Stimulated activated CD8-positive, alpha-beta memory T cell treated with anti-CD3 and anti-CD28 coated beads, Interleukin-7, amount 100 ng/mL, for 4 hours (primary cell): ENCODE measurements around the gene ALDH1L1.
"Not testable (repeated sequence)": the region's sequence is repeated elsewhere in the genome, so short reads cannot be mapped to it uniquely, and the experiment has no call there.

Source experiments
- DNase-seq, 2 donors: peaks; one replicate each; pipeline ENCODE4 v3.0.0-alpha.2; 2020; ENCODE audit warnings: low read depth in 2 of 2

The ALDH1L1 gene

DNA sequence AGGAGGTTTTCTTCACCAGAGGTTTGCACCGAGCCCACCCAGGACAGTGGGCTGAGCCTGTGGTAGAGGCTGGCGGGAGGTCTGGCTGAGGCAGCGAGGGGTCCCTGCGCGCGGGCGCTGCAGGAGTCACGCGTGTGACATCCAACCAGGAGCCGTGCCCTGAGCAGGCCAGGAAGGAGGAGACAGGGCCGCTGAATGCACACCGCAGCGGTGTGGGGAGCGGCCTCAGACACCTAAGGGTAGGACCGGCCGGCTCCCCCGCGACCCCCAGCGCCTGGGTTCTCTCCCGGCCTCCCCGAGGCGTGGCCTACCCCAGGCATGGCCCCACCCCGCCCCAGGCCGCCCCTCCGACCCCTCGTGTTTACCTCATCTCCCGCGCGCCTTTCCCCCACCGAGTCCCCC is 96.9 kb downstream of the ALDH1L1 start:
- no peak for DNase-seq

DNA sequence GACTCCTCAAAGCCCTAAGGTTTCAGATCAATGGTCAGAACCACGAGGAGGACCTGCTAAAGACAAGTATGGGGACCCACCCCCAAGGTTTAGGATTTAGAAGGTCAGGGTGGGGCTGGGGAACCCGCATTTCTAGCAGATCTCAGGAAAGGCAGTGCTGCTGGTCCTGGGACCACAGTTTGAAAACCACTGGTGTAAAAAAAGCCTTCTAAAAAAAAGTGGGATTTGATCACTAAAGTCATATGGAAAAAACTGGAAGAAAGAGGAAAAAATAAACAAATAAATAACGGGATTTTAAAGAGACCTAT is 97.3 kb downstream of the ALDH1L1 start:
- DNase-seq, result no peak

DNA sequence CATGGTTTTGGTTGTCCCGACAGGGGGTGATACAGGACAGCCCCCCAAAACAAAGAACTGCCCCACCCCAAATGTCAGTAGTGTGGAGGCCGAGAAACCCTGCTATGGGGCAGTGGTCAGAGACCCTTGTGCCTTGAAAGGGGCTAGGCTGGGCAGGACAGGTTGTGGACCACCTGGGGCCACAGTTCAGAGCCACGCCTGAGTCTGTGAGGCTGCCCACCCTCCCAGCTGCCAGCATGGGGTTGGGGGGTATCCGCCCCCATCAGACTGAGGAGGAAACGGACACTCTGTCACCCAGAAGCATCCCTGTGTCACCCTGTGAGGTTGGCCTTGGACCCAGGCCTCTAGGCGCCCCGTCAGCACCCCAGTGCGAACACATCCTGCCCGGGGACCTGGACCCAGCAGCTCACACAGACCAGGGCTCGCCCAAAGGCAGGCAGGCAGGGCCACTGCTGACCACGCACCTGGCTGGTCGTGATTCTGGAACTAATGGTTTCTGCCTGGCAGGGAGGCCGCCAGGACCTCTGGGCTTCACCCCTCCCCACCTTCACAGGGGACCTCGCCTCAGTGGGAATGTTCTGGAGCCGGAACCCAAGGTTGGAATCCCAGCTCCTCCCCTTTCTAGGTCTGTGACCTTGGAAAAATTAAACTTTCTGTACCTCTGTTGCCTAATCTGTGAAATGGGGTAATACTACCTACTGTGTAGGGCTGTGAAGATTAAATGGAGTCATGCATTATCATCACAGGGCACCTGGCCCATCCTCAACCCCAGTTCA is 97.8 kb downstream of the ALDH1L1 start:
- no peak for DNase-seq

DNA sequence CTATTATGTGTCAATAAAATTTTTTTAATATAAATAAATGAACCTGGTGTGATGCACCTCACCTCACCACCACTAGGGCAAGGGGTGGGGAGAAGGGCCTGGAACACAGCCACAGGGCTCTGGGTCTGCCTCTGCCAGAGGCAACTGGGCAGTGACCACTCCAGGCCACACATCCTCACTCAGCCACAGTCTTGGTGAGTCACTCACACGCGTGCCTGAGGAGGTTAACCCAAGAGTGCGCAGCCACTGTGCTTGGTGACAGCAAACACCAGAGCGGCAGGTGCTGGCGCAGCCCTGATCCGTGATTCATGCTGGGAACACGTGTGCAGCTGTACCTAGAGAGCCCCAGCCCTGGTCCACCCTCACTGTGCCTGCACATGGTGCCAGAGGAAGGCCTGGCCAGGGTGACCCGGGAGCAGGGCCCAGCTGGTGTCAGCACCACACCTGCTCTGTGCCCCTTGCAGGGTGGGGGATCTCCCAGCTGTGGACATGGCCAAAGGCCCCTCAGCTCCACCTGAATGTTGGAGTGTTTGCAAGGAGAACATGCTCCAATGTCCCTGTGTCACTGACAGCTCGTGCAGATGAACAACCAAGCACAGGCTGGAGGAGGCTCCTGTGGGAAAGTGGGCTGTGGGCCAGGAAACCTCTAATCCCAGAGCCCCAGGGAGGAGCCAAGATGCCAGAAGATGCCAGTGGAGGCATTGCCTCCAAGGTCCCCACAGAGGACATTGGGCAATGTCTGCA is 98.6 kb downstream of the ALDH1L1 start:
- no peak for DNase-seq

DNA sequence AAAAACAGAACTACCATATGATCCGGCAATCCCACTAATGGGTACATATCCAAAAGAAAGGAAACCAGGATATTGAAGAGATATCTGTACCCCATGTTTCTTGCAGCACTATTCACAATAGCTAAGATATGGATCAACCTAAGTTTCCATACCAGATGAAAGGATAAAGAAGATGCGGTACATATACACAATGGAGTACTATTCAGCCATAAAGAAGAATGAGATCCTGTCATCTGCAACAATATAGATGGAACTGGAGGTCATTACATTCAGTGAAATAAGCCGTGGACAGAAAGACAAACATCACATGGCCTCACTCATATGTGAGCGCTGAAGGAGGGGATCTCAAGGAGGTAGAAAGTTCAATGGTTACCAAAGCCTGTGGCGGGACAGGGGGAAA is 99.4 kb downstream of the ALDH1L1 start:
- DNase-seq, result no peak

DNA sequence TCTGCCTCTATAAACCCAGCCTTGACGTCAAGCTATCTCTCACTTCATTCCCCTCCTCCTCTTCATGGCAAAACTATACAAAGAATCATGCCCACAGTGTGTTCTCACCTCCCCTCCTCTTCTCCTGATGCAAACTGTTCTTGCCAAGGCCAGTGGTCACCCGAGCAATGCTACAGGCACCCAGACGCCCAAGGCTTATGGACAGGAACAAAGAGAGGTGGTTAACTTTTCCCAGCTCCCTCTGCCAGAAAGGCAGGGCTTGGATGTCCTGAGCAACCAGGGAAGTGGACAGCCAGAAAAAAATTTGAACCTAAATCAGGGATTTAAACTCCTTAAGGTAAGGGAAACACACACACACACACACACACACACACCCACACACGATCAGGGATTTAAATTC is 101.5 kb downstream of the ALDH1L1 start:
- no peak for DNase-seq

DNA sequence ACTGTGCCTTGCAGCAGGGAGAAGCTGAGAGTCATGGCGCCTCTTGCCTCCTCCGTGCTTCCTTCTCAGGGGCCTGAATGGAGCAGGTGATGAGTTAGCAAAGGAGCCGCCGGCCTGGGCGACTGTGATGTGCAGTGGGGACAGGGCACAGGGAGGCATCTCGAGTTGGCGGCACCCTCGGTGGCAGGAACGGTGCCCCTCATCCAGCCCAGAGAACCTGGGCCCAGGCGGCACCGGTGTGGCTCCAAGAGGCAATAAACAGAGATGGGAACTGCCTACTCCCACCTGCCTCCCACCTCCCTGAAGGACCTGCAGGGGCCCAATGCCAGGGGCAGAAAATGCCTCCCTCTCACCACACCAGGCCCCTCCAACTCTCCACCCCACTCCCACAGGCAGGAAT is 102.6 kb downstream of the ALDH1L1 start:
- no peak for DNase-seq

DNA sequence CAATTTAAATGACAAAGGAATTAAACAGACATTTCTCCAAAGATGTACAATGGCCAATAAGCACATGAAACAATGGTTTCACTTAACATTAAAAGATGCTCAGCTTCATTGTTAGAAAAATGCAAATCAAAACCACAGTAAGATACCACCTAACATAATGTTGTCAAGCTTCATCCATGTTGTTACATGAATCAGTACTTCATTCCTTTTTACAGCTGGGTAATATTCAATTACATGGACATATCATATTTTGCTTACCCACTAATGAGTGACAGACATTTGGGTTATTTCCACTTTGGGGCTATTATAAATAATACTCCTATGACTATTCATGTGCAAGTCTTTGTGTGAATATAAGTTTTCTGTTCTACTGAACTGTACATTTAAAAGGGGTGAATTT is 104.2 kb downstream of the ALDH1L1 start:
- no peak for DNase-seq

DNA sequence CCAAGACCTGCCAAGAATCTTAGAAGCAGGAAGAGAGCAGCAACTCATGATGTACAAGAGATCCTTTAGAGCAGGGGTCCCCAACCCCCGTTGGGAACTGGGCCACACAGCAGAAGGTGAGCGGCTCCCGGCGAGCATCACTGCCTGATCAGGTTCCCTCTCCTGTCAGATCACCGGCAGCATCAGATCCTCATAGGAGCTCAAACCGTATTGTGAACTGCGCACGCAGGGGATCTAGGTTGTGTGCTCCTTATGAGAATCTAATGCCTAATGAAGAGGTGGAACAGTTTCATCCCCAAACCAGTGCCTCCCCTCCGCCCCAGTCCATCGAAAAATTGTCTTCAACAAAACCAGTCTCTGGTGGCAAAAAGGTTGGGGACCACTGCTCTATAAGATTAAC is 110.2 kb downstream of the ALDH1L1 start:
- no peak for DNase-seq

DNA sequence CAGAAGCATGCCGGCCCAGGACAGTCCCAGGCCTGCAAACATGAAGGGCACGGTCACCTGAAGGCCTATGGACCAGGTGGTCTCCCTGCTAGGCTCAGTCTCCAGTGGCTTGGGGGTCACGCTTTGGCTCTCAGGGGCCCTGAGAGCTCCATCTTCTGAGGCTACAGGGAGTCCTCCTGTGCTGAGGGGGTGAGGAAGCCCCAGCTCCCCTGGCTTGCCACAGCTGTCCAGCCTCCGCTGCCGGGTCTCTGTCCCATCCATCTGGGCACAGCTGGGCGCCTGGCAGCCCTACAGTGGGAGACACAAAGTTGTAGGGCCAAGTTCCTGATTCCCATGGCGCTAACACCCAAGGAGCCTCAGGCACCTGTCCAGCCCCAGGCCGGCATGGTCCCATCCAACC is 112.4 kb downstream of the ALDH1L1 start:
- no peak for DNase-seq

DNA sequence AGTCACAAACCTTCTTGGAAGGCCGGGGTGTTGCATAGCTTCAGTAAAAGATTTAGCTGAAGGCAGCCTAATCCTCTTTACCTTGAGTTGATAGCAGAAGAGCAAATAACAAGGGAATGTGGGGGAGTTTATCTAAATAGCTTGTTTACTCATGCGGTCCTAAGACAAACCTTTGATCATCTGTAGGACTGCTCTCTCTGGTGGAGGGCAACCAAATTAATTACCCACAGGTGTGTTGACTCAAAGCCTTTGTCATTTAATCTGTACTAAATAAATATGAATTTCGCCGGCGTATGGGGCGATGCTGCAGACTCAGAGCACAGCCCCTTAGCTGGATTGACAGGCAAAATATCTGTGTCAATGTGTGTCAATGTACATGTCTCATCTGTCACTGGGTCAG is 113.7 kb downstream of the ALDH1L1 start:
- DNase-seq, result not testable (repeated sequence)

DNA sequence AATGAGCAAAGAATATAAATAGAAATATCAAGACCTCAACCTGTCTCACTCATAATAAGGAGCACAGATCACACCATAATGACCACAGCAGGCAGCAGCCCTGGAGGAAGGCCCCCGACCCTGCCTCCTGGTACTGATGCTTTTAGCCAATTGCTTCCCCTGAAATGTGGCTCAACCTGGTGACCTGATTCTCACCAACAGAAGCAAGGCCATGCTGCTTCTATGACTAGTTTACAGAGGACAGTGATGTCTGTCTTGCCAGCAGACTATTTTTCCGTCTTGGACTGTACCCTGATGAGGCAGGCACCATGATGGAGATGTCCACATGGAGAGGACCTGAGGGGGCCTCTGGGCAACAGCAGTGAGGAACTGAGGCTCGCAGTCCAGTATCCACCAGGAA is 114.5 kb downstream of the ALDH1L1 start:
- no peak for DNase-seq

DNA sequence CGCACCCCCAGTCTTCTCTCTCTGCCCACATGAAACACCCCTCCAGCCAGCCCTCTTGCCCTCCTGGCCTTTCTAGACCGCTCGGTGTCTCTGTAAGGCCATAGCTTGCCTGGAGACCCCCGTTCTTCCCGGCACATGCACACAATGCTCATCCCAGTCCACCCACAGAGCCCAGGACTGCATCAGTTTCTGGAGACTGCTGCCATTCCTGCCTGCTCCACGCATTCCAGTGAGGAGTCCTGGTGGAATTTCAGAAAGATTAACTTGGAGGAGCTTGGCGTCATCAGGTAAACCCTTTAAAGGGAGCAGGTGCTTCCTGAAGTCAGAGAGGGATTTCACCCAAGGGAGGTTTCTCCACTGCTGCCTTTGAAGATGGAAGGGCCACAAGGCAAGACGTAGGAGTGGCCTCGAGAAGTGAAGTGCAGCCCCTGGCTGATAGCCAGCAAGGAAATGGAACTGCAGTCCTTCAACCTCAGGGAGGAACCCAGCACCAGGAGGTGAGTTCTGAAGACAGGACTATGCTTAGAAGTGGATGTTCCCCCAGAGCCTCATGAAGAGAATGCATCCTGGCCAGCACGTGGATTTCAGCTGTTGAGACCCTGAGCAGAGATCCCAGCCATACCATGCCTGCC is 115.6 kb downstream of the ALDH1L1 start:
- no peak for DNase-seq

DNA sequence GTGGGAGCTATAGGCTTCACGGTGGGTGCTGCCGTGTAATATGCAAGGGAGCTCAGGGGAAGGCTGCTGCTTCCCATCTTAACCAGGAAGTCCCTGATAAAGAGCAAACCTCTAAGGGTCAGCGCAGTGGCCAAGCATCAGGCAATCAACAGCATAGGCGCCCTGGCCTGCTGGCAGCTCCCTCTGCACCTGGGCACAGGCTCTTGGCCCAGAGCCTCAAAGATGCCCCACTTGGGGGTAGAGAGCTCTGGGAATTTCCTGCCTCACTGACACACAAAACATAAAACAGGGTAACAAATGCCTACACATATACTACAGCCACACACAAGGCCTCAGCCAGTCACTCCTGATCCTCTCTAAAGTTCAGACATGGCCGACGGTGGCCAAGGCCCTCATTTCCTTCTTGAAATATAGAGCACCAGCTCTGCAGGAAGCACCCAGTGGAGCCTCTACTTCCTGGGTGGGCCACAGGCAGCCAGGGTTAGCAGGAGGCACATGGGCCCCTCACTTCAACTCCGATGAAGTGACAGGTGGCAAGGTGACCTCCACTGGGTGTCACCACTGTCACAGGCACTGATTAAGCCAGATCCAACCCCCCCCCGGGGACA is 116.9 kb downstream of the ALDH1L1 start:
- no peak for DNase-seq

DNA sequence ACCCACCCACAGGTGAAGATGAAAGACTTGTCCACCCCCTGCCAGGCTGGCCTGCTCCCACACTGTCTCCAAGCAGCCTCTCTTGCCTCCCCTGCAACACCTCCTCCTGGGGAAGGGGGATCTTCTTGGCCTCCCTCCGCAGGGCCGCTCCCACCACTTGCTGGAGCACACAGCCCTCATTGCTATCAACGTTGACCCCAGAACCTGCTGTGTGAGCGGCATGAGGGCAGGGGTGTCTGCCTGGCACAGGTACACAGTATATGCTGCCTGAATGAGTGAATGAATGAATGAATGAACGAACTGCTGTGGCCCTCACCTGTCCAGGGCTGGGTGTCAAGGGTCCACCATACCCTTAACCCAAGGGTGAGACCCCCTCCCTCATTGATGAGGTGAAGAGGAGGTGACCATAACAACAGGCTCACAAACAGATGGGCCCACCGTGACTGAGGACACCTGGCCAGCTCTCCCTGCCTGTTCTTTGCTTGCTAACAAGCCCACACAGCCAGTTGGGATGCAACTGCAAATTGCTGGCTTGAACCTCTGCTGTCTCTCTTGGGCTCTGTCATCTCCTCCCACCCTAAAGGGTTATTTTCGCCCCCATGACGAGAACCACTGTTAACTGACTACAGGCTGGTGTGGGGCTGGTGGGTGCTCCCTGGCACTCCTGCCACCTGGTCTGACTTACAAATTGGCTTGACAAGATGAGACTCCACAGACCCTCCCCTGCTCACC is 118.9 kb downstream of the ALDH1L1 start:
- DNase-seq, result no peak

DNA sequence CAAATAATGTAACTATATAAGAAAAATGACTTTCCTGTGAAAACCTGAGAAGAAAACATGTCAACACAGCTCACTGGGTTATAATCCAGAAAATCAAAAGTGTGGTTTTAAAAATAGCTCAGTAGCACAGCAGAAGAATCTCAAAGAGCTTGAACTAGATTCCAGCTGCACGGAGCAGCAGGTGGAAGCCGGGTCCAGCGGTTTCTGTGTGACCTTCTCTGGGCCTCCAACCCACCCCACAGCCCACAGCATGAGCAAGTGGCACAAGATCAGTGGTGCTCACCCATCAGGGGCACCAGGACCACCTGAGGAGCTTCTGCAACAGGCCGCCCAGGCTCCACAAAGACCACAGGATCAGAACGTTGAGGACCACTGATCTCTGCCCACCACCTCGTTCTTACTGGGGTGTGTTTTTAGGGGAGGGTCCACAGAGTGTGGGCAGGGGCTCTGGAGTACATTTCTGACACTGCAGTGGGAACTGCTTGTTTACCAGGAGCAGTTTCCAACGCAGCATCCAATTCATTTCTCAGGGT is 119.7 kb downstream of the ALDH1L1 start:
- no peak for DNase-seq

DNA sequence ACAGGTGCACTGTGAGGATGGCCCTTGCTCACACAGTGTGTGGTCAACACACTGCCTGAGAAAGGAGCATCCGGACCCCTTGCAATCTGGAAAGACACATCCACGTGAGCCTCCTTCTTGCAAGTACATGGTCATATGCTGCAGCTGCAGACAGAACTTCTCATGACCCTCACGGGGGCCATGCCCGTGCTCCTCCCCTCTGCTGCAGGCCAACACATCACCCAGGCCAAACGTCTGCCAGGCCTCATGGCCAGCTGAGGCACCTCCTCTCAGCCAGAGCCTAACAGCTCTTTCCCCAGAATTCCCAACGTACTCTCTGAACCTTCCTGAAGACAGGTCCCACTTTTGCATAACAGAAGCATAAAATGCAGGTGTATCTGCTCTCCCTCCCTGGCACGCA is 121.7 kb downstream of the ALDH1L1 start:
- DNase-seq, result no peak

DNA sequence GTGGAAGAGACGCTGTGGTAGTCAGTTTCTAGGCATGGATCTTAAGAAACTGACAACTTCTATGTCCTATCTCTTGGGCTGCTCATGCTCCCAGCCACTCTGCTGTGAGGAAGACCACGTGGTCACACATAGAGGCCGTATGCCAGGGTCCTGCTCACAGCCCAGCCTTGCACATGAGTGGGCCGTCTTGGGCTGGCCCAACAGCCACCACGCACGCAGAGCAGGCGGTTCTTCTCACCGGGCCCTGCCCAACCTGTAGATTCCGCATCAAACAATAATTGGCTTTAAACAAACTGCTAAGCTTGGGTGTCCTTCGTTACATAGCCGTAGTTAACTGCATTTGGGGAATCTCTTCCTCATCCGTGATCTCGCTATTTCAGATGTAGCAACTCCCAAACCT is 122.5 kb downstream of the ALDH1L1 start:
- no peak for DNase-seq

DNA sequence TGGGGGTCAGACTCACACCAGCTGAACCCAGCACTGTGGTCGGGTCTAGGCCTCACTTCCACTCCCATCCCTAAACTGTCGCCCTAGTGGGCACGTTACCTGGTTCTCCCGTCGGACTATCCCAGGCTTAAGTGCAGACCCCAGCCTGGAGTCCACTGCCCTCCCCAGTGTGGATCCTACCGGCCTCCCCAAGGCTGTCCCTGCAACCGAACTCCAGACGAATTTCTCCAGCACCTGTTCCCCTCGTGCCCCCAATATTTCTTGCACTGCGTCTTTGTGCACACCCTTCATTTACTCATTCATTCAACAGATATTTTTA is 122.9 kb downstream of the ALDH1L1 start:
- DNase-seq, result no peak

DNA sequence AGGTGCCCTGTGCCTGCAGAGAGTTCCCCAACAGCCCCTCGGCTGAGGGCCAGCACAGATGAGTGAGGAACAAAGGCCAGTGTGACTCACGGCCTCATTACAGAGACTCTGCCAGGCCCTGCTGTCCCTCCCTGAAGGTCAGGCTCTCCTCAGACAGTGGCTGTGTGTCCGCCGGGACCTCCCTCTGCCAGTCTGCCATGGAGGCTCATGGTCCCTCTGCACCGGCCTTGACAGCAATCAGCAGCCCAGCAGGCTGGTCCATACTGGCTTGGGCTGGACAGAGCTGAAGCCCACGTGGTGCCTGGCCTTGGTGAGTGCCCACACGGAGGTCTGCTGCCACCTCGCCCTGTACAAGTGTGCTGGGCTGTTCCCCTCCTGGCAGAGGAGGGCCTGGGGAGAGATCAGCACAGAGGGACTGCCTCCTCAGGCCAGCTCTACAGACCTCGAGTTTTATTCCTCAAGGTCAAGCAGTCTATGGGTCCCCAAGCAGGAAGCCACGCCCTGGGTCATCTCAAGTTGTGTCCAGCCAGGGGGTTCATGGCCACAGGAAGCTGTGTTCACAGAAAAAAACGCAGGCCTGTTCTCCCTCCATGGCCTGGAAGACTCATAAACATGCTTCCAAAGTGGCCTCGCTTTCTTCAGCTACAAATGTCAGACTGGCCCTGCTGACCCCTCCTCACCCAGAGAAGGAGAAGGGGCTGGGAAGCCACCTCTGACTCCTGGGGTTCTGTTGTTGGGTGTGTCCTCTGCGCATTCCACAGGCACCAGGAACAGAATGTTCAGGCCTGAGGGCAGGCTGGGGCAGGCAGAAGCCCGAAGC is 123.5 kb downstream of the ALDH1L1 start:
- DNase-seq, result no peak

DNA sequence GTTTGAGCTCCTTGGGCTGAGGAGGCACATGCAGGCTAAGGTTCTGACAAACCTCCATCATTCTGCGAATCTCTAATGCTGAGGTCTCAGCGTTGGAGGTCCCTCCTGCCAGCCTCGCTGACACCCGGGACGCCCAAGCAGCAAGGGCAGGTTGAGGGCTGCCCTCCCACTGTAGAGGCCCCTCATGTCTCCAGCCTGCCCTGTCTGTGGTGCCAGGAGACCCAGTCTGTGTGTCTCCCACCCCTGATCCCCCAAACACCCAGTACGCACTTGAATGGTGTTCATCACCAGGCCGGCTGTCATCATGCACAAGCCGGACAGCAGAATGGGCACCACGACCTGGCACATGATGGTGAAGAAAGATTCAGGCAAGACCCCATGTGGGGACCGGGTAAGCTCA is 124.3 kb downstream of the ALDH1L1 start:
- no peak for DNase-seq
